HepG2 (cell line): Measurements from ENCODE around the gene KLF16. TPM values are rescaled to one million over a fixed set of nuclear protein-coding genes. Genes with fewer than 3 reads are reported as not detected.

Source experiments
- CBX5 ChIP-seq: sonication (generic); formaldehyde crosslinking; IDR thresholded peaks from 2 replicates; pipeline ENCODE4 v1.4.0; 2020; ENCODE audit warnings: missing genetic modification reagents, borderline replicate concordance
- GABPA ChIP-seq, 2 experiments: IDR thresholded peaks; 2 replicates each; pipeline ENCODE4 v1.6.1; 2011 to 2016; ENCODE audit warnings: low read depth in 2 of 2, low read length in 1 of 2, missing biosample characterization in 1 of 2, missing genetic modification characterization in 1 of 2
- POGZ ChIP-seq: sonication (generic); formaldehyde crosslinking; IDR thresholded peaks from 2 replicates; pipeline ENCODE4 v1.4.0; 2020; ENCODE audit warnings: mild to moderate bottlenecking, missing genetic modification reagents
- PPARG ChIP-seq: conservative IDR thresholded peaks from 2 replicates; pipeline ENCODE4 v1.6.1; 2016; ENCODE audit warnings: missing biosample characterization, missing genetic modification reagents
- RXRA ChIP-seq: sonication (generic); formaldehyde crosslinking; IDR thresholded peaks from 2 replicates; pipeline ENCODE4 v1.5.1; 2020; ENCODE audit warnings: missing genetic modification reagents
- YEATS2 ChIP-seq: sonication (generic); formaldehyde crosslinking; IDR thresholded peaks from 2 replicates; pipeline ENCODE4 v1.4.0; 2020; ENCODE audit warnings: missing genetic modification reagents, borderline replicate concordance
- ZBTB21 ChIP-seq: sonication (generic); formaldehyde crosslinking; IDR thresholded peaks from 2 replicates; pipeline ENCODE4 v1.4.0; 2020; ENCODE audit warnings: missing genetic modification reagents
- ZMAT3 ChIP-seq: sonication (generic); formaldehyde crosslinking; conservative IDR thresholded peaks from 2 replicates; pipeline ENCODE4 v1.7.0; 2021; ENCODE audit warnings: missing genetic modification reagents
- ZNF629 ChIP-seq: sonication (generic); formaldehyde crosslinking; conservative IDR thresholded peaks from 2 replicates; pipeline ENCODE4 v1.5.0; 2020; ENCODE audit warnings: missing genetic modification reagents
- ZSCAN12 ChIP-seq: sonication (generic); formaldehyde crosslinking; IDR thresholded peaks from 2 replicates; pipeline ENCODE4 v1.9.0; 2021; ENCODE audit warnings: mild to moderate bottlenecking, missing genetic modification reagents
- polyA plus RNA-seq, 8 experiments: library from polyadenylated mRNA; depleted of rRNA in 3 of 8; stranded (reverse) in 7 of 8; unstranded in 1 of 8; fragments of >200 nt; fragmentation: Illumina TruSeq in 4 of 8; extraction: Trizol in 4 of 8; gene quantifications; 2 replicates each; pipeline versions ENCODE4 v1.2.1 to v1.2.3, GENCODE V29; 2011 to 2016; ENCODE audit warnings: low read depth in 4 of 8, missing spikeins in 1 of 8, mixed read lengths in 1 of 8; ENCODE audit not compliant: insufficient read depth in 1 of 8
- total RNA-seq, 5 experiments: library from RNA; depleted of rRNA; stranded (reverse); fragments of >200 nt; fragmentation: Illumina TruSeq; extraction: Trizol; gene quantifications; 2 replicates each; pipeline ENCODE4 v1.2.3, GENCODE V29; 2016; ENCODE audit warnings: low read depth in 1 of 5
- TF ChIP-seq, protein P1 (sequence below): sonication (generic); formaldehyde crosslinking; conservative IDR thresholded peaks from 2 replicates; pipeline ENCODE4 v1.5.0; 2020; ENCODE audit warnings: missing genetic modification reagents
- TF ChIP-seq, protein P2 (sequence below): sonication (generic); formaldehyde crosslinking; conservative IDR thresholded peaks from 2 replicates; pipeline ENCODE4 v1.8.0; 2022; ENCODE audit warnings: mild to moderate bottlenecking, moderate library complexity, missing genetic modification reagents
- TF ChIP-seq, protein P3 (sequence below): sonication (generic); formaldehyde crosslinking; IDR thresholded peaks from 2 replicates; pipeline ENCODE4 v1.4.0; 2020; ENCODE audit warnings: mild to moderate bottlenecking, missing genetic modification reagents
- TF ChIP-seq, protein P4 (sequence below): sonication (generic); formaldehyde crosslinking; IDR thresholded peaks from 2 replicates; pipeline ENCODE4; 2020; ENCODE audit warnings: missing genetic modification reagents, mild to moderate bottlenecking, borderline replicate concordance

Gene KLF16
- total and polyA plus RNA-seq, 2 of the 13 experiments (the other 11 are each of a cell fraction or from before 2014, with no cell fraction given) = 3.5 to 6.7 TPM

DNA sequence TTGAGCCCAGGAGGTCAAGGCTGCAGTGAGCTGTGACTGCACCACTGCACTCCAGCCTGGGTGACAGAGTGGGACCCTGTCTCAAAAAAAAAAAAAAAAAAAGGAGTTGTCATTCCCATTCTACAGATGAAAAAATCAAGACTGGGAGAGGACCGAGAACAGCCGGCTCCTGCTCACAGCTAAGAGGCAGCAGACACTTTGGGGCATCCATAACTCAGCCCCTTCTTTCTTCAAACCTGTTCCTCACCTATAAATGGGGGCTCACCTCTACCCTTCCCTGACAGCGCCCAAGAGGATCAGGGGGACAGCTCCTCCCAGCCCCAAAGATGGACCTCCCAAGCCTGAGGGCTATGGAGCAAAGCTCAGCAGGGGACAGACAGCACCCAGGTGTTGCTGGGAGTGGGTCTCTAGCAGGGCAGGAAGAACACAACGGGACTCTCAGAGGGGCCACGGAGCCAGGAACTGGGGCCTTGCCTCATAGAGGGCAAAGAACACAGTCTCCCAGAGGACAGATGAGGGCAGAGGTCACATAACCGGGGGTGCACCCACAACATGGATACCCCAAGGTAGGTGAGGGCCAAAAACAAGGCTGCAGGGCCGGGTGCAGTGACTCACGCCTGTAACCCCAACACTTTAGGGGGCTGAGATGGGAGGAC, 3.4 kb upstream of the KLF16 start (continued):
- TF ChIP-seq, protein P1, sequence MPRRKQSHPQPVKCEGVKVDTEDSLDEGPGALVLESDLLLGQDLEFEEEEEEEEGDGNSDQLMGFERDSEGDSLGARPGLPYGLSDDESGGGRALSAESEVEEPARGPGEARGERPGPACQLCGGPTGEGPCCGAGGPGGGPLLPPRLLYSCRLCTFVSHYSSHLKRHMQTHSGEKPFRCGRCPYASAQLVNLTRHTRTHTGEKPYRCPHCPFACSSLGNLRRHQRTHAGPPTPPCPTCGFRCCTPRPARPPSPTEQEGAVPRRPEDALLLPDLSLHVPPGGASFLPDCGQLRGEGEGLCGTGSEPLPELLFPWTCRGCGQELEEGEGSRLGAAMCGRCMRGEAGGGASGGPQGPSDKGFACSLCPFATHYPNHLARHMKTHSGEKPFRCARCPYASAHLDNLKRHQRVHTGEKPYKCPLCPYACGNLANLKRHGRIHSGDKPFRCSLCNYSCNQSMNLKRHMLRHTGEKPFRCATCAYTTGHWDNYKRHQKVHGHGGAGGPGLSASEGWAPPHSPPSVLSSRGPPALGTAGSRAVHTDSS (CRISPR knock-in tag) = no peak
- TF ChIP-seq, protein P2, sequence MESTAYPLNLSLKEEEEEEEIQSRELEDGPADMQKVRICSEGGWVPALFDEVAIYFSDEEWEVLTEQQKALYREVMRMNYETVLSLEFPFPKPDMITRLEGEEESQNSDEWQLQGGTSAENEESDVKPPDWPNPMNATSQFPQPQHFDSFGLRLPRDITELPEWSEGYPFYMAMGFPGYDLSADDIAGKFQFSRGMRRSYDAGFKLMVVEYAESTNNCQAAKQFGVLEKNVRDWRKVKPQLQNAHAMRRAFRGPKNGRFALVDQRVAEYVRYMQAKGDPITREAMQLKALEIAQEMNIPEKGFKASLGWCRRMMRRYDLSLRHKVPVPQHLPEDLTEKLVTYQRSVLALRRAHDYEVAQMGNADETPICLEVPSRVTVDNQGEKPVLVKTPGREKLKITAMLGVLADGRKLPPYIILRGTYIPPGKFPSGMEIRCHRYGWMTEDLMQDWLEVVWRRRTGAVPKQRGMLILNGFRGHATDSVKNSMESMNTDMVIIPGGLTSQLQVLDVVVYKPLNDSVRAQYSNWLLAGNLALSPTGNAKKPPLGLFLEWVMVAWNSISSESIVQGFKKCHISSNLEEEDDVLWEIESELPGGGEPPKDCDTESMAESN = no peak
- TF ChIP-seq ZBTB21 (CRISPR knock-in tag) (no peak), GABPA (IDR thresholded peaks at IDR 0.05; ENCODE audit: low read depth, low read length) (no peak), GABPA (CRISPR knock-in tag; IDR thresholded peaks at IDR 0.05; ENCODE audit: low read depth) (no peak), RXRA (peak; percentile 12; the same call in 1 of the 2 replicates), PPARG (0 out of 2 replicates have a peak, but pooled peaks have one; percentile 25), YEATS2 (CRISPR knock-in tag) (no peak), ZNF629 (CRISPR knock-in tag) (peak; percentile 88), CBX5 (CRISPR knock-in tag) (no peak), ZSCAN12 (no peak), ZMAT3 (CRISPR knock-in tag) (no peak), POGZ (CRISPR knock-in tag) (no peak)
- TF ChIP-seq, protein P3, sequence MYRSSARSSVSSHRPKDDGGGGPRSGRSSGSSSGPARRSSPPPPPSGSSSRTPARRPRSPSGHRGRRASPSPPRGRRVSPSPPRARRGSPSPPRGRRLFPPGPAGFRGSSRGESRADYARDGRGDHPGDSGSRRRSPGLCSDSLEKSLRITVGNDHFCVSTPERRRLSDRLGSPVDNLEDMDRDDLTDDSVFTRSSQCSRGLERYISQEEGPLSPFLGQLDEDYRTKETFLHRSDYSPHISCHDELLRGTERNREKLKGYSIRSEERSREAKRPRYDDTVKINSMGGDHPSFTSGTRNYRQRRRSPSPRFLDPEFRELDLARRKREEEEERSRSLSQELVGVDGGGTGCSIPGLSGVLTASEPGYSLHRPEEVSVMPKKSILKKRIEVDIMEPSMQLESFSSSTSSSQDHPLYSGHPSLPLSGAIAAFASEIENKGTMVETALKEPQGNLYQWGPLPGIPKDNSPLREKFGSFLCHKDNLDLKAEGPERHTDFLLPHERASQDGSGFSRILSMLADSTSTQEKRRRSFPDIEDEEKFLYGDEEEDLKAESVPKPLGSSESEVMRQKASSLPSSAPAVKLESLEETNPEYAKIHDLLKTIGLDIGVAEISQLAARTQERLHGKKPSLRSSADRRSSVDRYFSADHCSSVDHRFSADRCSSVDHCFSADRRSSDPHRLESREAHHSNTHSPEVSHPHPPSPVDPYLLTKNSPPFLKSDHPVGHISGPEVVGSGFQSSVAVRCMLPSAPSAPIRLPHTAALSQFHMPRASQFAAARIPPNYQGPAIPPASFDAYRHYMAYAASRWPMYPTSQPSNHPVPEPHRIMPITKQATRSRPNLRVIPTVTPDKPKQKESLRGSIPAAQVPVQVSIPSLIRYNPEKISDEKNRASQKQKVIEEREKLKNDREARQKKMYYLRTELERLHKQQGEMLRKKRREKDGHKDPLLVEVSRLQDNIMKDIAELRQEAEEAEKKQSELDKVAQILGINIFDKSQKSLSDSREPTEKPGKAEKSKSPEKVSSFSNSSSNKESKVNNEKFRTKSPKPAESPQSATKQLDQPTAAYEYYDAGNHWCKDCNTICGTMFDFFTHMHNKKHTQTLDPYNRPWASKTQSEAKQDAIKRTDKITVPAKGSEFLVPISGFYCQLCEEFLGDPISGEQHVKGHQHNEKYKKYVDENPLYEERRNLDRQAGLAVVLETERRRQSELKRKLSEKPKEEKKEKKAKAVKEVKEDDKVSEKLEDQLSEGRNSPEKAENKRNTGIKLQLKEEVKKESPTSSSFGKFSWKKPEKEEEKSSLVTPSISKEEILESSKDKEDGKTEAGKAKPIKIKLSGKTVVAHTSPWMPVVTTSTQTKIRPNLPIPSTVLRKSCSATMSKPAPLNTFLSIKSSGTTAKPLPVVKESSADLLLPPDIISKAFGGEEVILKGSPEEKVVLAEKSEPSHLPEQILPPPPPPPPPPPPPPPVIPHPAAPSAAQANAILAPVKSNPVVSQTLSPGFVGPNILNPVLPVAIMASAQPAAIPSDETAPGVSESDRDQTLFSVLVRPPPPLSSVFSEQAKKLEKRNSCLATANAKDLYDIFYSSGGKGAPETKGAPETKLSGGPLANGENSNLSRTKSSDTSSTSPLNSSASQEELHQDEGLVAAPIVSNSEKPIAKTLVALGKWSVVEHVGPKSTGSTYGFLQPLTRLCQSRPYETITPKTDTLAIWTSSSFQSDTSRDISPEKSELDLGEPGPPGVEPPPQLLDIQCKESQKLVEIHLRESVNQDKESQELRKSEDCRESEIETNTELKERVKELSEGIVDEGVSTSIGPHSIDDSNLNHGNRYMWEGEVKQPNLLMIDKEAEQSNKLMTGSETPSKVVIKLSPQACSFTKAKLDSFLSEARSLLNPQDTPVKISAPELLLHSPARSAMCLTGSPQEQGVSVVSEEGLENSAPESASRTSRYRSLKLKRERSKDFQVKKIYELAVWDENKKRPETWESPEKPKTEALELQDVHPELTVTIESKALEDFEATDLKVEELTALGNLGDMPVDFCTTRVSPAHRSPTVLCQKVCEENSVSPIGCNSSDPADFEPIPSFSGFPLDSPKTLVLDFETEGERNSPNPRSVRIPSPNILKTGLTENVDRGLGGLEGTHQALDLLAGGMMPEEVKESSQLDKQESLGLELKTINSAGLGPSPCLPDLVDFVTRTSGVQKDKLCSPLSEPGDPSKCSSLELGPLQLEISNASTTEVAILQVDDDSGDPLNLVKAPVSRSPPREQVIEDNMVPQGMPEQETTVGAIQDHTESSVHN (CRISPR knock-in tag) = 0 out of 2 replicates have a peak, but pooled peaks have one; percentile 30
- TF ChIP-seq, protein P4, sequence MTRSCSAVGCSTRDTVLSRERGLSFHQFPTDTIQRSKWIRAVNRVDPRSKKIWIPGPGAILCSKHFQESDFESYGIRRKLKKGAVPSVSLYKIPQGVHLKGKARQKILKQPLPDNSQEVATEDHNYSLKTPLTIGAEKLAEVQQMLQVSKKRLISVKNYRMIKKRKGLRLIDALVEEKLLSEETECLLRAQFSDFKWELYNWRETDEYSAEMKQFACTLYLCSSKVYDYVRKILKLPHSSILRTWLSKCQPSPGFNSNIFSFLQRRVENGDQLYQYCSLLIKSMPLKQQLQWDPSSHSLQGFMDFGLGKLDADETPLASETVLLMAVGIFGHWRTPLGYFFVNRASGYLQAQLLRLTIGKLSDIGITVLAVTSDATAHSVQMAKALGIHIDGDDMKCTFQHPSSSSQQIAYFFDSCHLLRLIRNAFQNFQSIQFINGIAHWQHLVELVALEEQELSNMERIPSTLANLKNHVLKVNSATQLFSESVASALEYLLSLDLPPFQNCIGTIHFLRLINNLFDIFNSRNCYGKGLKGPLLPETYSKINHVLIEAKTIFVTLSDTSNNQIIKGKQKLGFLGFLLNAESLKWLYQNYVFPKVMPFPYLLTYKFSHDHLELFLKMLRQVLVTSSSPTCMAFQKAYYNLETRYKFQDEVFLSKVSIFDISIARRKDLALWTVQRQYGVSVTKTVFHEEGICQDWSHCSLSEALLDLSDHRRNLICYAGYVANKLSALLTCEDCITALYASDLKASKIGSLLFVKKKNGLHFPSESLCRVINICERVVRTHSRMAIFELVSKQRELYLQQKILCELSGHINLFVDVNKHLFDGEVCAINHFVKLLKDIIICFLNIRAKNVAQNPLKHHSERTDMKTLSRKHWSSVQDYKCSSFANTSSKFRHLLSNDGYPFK (CRISPR knock-in tag) = 0 out of 2 replicates have a peak, but pooled peaks have one; percentile 30
